Kidney epithelial cell (primary cell): ENCODE data around the gene TGFBR3L. TPM values are rescaled to one million over a fixed set of nuclear protein-coding genes. Genes with fewer than 3 reads are reported as not detected.
"Not testable (repeated sequence)": the region's sequence is repeated elsewhere in the genome, so short reads cannot be mapped to it uniquely, and the experiment has no call there.

Experiments
- DNase-seq: peaks from one replicate; pipeline ENCODE4 v3.0.0-alpha.2; 2010; ENCODE audit warnings: low read depth
- H3K27me3 ChIP-seq: 2 replicates; pipeline ENCODE4 v1.6.0; 2011; ENCODE audit warnings: low read length; ENCODE audit not compliant: control insufficient read depth, insufficient read depth
- H3K36me3 ChIP-seq: 2 replicates; pipeline ENCODE4 v1.5.1; 2011; ENCODE audit warnings: low read length; ENCODE audit not compliant: control insufficient read depth, insufficient read depth
- H3K4me3 ChIP-seq: 2 replicates; pipeline ENCODE4 v1.5.1; 2011; ENCODE audit warnings: low read depth, mild to moderate bottlenecking, control low read depth, low read length
- CTCF ChIP-seq: IDR thresholded peaks from 2 replicates; pipeline ENCODE4 v1.5.1; 2011; ENCODE audit warnings: mild to moderate bottlenecking, moderate library complexity, low read length, control low read depth, inconsistent platforms; ENCODE audit not compliant: insufficient read depth, poor library complexity, severe bottlenecking
- total RNA-seq: library from RNA; depleted of rRNA; stranded (reverse); fragments of >200 nt; gene quantifications from 2 replicates; pipeline ENCODE4 v1.2.3, GENCODE V29; 2015

The TGFBR3L gene
- total RNA-seq, 1 donor from 2014 or later = 4.5 TPM

GRCh38 chr19:7926727-7927604 lies 12.3 kb downstream of the TGFBR3L start:
- Histone ChIP-seq H3K27me3 (no peaks in the 10 kb centered on the region), H3K36me3 (peaks cover under 1% of the 10 kb centered on the region), H3K4me3 (no peak overlapping the region)
- TF ChIP-seq CTCF = no peak
- no peak for DNase-seq

GRCh38 chr19:7927605-7928333 lies 13.1 kb downstream of the TGFBR3L start:
- no peak for TF ChIP-seq CTCF
- no peaks in the 10 kb centered on the region for H3K27me3 ChIP-seq
- no peak for DNase-seq
- H3K4me3 ChIP-seq = no peak overlapping the region
- H3K36me3 ChIP-seq = peaks cover 2% of the 10 kb centered on the region

GRCh38 chr19:7928334-7928706 lies 13.7 kb downstream of the TGFBR3L start:
- DNase-seq = no peak
- TF ChIP-seq CTCF = no peak
- Histone ChIP-seq H3K36me3 (peaks cover 3% of the 10 kb centered on the region), H3K4me3 (no peak overlapping the region), H3K27me3 (no peaks in the 10 kb centered on the region)

GRCh38 chr19:7928741-7929701 lies 14.4 kb downstream of the TGFBR3L start:
- DNase-seq = peak; percentile 53
- Histone ChIP-seq H3K36me3 (peaks cover 4% of the 10 kb centered on the region), H3K4me3 (no peak overlapping the region), H3K27me3 (no peaks in the 10 kb centered on the region)
- TF ChIP-seq CTCF = peak; percentile 69

- H3K4me3 ChIP-seq, DNase-seq, H3K36me3 ChIP-seq, H3K27me3 ChIP-seq: not testable (repeated sequence)
Observed at GRCh38 chr19:7930030-7930429, 15.4 kb downstream of the TGFBR3L start.
